BLaER1 treated with 17β-estradiol and CSF1 and Interleukin-3, amounts not matched to agents 10 nM and 100 nM (cell line): ENCODE results near the gene MICAL3.

ENCODE experiments used
- H3K27ac ChIP-seq, 11 experiments: shearing (Covaris generic); formaldehyde crosslinking; 2 replicates each; pipeline ENCODE4 v1.8.1; 2022
- H3K27me3 ChIP-seq, 11 experiments: shearing (Covaris generic); formaldehyde crosslinking; 2 replicates each; pipeline ENCODE4 v1.8.1; 2022
- H3K36me3 ChIP-seq, 11 experiments: shearing (Covaris generic); formaldehyde crosslinking; 2 replicates each; pipeline ENCODE4 v1.8.1; 2022
- H3K4me1 ChIP-seq, 10 experiments: shearing (Covaris generic); formaldehyde crosslinking; 2 replicates each; pipeline ENCODE4 v1.8.1; 2022
- H3K4me2 ChIP-seq, 11 experiments: shearing (Covaris generic); formaldehyde crosslinking; 2 replicates each; pipeline ENCODE4 v1.8.1; 2022
- H3K4me3 ChIP-seq, 10 experiments: shearing (Covaris generic); formaldehyde crosslinking; 2 replicates each; pipeline ENCODE4 v1.8.1; 2022
- H3K9ac ChIP-seq, 11 experiments: shearing (Covaris generic); formaldehyde crosslinking; 2 replicates each; pipeline ENCODE4 v1.8.1; 2022
- H3K9me3 ChIP-seq, 11 experiments: shearing (Covaris generic); formaldehyde crosslinking; replicated peaks in 1 of 11; 2 replicates each; pipeline ENCODE4 v1.8.1; 2022
- H4K20me1 ChIP-seq, 11 experiments: shearing (Covaris generic); formaldehyde crosslinking; 2 replicates each; pipeline ENCODE4 v1.8.1; 2022
- Cebpa-rat ChIP-seq, 11 experiments: shearing (Covaris generic); IDR thresholded peaks; 2 replicates each; pipeline ENCODE4 v1.8.1; 2022

Gene MICAL3

DNA sequence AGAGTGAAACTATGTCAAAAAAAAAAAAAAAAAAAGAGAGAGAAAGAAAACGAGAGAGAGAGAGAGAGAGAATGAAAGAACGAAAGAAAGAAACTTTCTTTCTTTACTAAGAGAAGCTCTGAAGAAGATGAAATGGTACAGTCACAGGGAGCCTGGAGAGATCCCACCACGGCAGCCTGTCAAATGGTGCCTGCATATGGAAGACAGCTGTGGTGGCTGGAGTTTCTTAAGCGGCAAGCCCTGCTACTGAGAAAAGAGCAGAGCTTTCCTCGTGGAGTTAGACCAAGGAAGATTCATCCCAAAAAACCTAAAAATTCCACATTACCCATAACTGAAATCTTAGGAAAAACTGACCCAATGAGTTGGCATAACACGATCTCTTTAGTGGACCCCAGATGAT, 66.7 kb downstream of the MICAL3 start:
- no peak overlapping the region for H3K4me3 ChIP-seq
- TF ChIP-seq Cebpa-rat (IDR thresholded peaks at IDR 0.05) = no peak
- peaks cover 0 to 19% (median 0%) of the 10 kb centered on the region in 11 experiments; a peak in 4 of 22 replicates for H3K36me3 ChIP-seq
- no peak overlapping the region for H3K4me2 ChIP-seq
- peaks cover 0 to 96% (median 73%) of the 10 kb centered on the region in 11 experiments; a peak in 17 of 22 replicates for H4K20me1 ChIP-seq
- H3K27ac ChIP-seq = no peak overlapping the region
- no peaks in the 10 kb centered on the region for H3K9me3 ChIP-seq
- peaks cover 0 to 19% (median 14%) of the 10 kb centered on the region in 10 experiments; a peak in 19 of 20 replicates for H3K4me1 ChIP-seq
- H3K27me3 ChIP-seq = no peaks in the 10 kb centered on the region
- no peak overlapping the region for H3K9ac ChIP-seq

DNA sequence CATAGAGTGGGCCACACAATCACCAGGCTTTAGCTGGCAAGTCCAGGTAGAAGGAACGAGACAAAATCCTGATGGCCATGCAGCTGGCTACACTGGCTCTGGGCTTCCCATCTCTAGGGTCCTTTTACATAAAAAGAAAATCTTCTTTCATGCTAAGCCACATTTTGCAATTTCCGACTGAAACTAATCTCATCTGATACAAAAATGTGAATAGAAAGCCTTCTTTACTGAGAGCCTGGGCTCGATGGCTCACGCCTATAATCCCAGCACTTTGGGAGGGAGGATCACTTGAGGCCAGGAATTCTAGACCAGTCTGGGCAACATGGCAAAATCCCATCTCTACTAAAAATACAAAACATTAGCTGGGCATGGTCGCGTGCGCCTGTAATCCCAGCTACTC, 67.2 kb downstream of the MICAL3 start:
- no peak overlapping the region for H3K9ac ChIP-seq
- no peaks in the 10 kb centered on the region for H3K27me3 ChIP-seq
- H3K4me2 ChIP-seq = peak overlapping the region in 9 of 11 experiments; percentile 1 to 54 (median 27); a peak in 8 of 22 replicates
- no peaks in the 10 kb centered on the region; a peak in 1 of 22 replicates for H3K9me3 ChIP-seq
- H3K4me3 ChIP-seq = no peak overlapping the region
- H3K36me3 ChIP-seq = peaks cover 0 to 22% (median 0%) of the 10 kb centered on the region in 11 experiments; a peak in 4 of 22 replicates
- no peak overlapping the region for H3K27ac ChIP-seq
- no peak for TF ChIP-seq Cebpa-rat (IDR thresholded peaks at IDR 0.05)
- peaks cover 0 to 18% (median 13%) of the 10 kb centered on the region in 10 experiments; a peak in 19 of 20 replicates for H3K4me1 ChIP-seq
- peaks cover 0 to 96% (median 72%) of the 10 kb centered on the region in 11 experiments; a peak in 17 of 22 replicates for H4K20me1 ChIP-seq

DNA sequence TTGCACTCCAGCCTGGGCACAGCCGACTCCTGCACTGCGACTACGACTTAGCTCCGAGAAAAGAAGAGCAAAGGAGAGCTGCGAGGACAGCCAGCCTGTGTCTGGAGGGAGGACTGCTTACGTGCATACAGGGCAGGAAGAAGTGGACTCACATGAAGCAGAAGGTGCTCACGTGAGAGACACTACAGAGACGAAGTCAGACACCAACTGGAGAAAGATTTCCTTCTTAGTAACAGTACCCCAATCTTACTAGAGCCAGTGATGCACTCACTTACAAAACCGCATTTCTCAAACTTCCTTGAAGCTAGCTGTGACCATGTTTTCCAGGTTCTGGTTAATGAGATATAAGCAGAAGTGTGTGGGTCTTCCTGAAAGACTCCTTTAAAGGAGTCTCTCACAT, 67.7 kb downstream of the MICAL3 start:
- TF ChIP-seq Cebpa-rat (IDR thresholded peaks at IDR 0.05) = no peak

GRCh38 chr22:17955590-17956379, 68.6 kb downstream of the MICAL3 start:
- Histone ChIP-seq H3K27ac (no peak overlapping the region), H3K27me3 (no peaks in the 10 kb centered on the region), H3K4me1 (peaks cover 6 to 23% (median 18%) of the 10 kb centered on the region in 10 experiments), H3K4me3 (no peak overlapping the region), H3K4me2 (peak overlapping the region in 1 of 11 experiments; percentile 1; a peak in 2 of 22 replicates), H3K9me3 (no peaks in the 10 kb centered on the region; a peak in 1 of 22 replicates), H4K20me1 (peaks cover 0 to 96% (median 71%) of the 10 kb centered on the region in 11 experiments; a peak in 17 of 22 replicates), H3K9ac (no peak overlapping the region), H3K36me3 (peaks cover 0 to 20% (median 0%) of the 10 kb centered on the region in 11 experiments; a peak in 4 of 22 replicates)
- no peak for TF ChIP-seq Cebpa-rat (IDR thresholded peaks at IDR 0.05)

More for the DNA sequence above, 67.7 kb downstream of the MICAL3 start:
- Histone ChIP-seq H3K9me3 (no peaks in the 10 kb centered on the region; a peak in 1 of 22 replicates), H3K36me3 (peaks cover 0 to 22% (median 0%) of the 10 kb centered on the region in 11 experiments; a peak in 4 of 22 replicates), H3K4me1 (peaks cover 0 to 18% (median 13%) of the 10 kb centered on the region in 10 experiments; a peak in 19 of 20 replicates), H3K4me2 (peak overlapping the region in 9 of 11 experiments; percentile 1 to 54 (median 27); a peak in 9 of 22 replicates), H3K4me3 (no peak overlapping the region), H3K9ac (no peak overlapping the region), H3K27me3 (no peaks in the 10 kb centered on the region), H3K27ac (no peak overlapping the region), H4K20me1 (peaks cover 0 to 96% (median 72%) of the 10 kb centered on the region in 11 experiments; a peak in 17 of 22 replicates)

DNA sequence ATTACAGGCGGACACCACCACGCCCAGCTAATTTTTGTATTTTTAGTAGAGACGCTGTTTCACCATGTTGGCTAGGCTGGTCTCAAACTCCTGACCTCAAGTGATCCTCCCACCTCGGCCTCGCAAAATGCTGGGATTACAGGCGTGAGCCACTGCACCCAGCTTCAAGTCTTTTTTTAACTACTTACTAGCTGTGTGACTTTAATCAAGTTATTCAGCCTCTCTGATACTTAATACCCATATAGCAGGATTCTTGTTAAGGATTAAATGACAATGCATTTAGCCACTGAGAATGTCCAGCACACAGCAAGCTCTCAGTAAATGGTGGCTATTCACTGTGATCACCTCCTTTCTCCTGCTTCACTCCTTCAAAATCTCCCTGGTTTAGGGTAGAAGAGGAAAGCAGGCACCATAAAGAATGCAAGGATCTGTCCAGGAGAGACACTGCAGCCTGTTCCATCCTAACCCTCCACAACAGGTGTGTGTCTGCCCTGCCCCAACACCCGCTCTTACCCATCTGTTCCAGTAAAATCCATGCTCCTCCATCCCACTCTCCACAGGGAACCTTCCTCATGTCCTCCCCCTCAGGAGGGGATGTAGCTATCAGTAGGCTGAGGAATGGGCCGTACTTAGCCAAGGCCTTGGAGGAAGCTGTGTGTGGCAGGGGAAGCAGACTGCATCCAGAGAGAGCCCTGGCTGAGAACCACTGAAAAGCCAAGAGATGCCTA, 69.3 kb downstream of the MICAL3 start:
- H4K20me1 ChIP-seq = peaks cover 0 to 96% (median 64%) of the 10 kb centered on the region in 11 experiments; a peak in 17 of 22 replicates
- H3K4me2 ChIP-seq = no peak overlapping the region
- H3K36me3 ChIP-seq = peaks cover 0 to 13% (median 0%) of the 10 kb centered on the region in 11 experiments; a peak in 2 of 22 replicates
- TF ChIP-seq Cebpa-rat (IDR thresholded peaks at IDR 0.05) = no peak
- no peak overlapping the region for H3K9ac ChIP-seq
- no peaks in the 10 kb centered on the region for H3K27me3 ChIP-seq
- no peak overlapping the region for H3K27ac ChIP-seq
- H3K4me1 ChIP-seq = peaks cover 14 to 31% (median 25%) of the 10 kb centered on the region in 10 experiments
- H3K9me3 ChIP-seq = no peaks in the 10 kb centered on the region; a peak in 1 of 22 replicates
- H3K4me3 ChIP-seq = no peak overlapping the region

DNA sequence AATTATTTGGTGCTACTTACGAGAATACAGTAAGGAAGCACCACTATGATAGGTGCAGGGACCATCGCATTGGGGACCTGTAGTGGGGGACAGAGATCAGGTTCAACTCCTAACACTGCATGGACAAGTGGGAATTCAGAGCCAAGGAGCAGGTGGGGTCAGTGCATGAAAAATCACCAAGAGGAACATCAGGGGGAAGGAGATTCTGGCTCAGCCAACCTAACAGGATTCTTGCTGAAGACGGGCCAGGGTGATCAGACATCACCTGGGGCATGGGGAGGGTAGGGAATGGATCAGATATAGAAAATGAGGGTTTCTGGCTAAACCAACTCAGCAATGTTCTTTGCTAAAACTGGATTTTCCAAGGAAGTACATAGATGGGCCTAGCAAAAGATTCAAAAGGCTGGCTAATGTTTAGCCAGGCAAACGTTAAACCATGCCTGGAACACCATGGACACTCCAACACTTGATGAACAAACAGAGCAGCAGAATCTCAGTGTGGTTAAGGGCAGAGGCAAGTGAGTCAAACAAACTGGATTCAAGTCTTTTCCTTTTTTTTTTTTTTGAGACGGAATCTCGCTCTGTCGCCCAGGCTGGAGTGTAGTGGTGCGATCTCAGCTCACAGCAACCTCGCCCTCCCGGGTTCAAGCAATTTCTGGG, 70.0 kb downstream of the MICAL3 start:
- Histone ChIP-seq H3K4me3 (no peak overlapping the region), H3K9ac (no peak overlapping the region), H3K27me3 (no peaks in the 10 kb centered on the region), H3K27ac (no peak overlapping the region), H3K4me1 (peaks cover 17 to 38% (median 32%) of the 10 kb centered on the region in 10 experiments), H3K9me3 (no peaks in the 10 kb centered on the region; a peak in 1 of 22 replicates), H3K36me3 (0 out of 22 replicates have a peak, but pooled peaks cover 0 to 11% (median 0%) of the 10 kb centered on the region in 11 experiments), H3K4me2 (no peak overlapping the region), H4K20me1 (peaks cover 0 to 96% (median 70%) of the 10 kb centered on the region in 11 experiments; a peak in 17 of 22 replicates)
- no peak for TF ChIP-seq Cebpa-rat (IDR thresholded peaks at IDR 0.05)

DNA sequence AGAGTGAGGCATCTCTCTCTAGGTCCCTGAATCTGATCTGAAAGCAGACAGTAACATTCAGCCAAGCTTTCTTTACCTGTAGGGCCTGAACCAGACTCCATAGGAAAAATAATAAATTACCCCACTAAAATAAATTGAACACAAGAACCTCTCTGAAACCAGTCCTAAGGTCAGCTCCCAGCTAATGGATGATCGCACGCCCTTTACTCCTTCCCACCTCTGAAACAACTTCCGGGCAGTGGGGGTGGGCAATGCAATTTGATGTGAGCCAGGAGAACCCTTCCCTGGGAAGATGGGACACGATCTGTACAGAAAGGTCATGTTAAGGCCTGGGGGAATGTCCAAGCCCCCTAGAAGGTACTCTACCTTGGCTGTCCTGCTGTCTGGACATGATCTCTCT, 71.2 kb downstream of the MICAL3 start:
- H3K9ac ChIP-seq = no peak overlapping the region
- peaks cover 0 to 98% (median 75%) of the 10 kb centered on the region in 11 experiments; a peak in 17 of 22 replicates for H4K20me1 ChIP-seq
- H3K27ac ChIP-seq = no peak overlapping the region
- no peaks in the 10 kb centered on the region; a peak in 1 of 22 replicates for H3K9me3 ChIP-seq
- TF ChIP-seq Cebpa-rat (IDR thresholded peaks at IDR 0.05) = no peak
- no peaks in the 10 kb centered on the region for H3K27me3 ChIP-seq
- 0 out of 22 replicates have a peak, but pooled peaks cover 0 to 11% (median 0%) of the 10 kb centered on the region in 11 experiments for H3K36me3 ChIP-seq
- no peak overlapping the region for H3K4me3 ChIP-seq
- H3K4me2 ChIP-seq = no peak overlapping the region
- peaks cover 17 to 49% (median 44%) of the 10 kb centered on the region in 10 experiments for H3K4me1 ChIP-seq

DNA sequence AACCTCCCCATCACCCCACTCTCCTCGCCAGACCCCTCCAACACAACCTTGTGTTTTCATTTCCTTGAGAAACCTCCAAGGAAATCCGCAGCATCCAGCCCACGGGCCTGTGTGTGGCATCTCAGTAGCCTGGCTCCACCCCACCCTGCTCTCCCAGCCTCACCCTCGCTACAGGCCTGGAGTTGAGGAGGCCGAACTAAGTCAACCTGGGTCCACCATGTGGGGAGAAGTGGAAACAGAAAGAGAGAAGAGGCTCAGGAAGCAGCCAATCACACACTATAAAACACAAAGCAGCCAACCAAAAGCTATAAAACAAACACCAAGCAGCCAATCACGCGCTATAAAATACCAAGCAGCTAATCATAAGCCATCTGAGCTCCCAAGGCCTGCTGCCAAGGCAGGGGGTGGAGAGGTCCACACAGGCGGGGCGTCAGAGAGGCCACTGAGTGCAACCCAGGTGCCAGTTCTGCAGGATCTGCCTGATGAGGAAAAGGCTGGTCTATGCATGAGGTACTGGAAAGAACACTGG, 72.0 kb downstream of the MICAL3 start:
- no peak overlapping the region for H3K27ac ChIP-seq

More for the DNA sequence above, 72.0 kb downstream of the MICAL3 start:
- no peaks in the 10 kb centered on the region; a peak in 1 of 22 replicates for H3K9me3 ChIP-seq
- no peak overlapping the region for H3K9ac ChIP-seq
- peaks cover 17 to 55% (median 51%) of the 10 kb centered on the region in 10 experiments for H3K4me1 ChIP-seq
- H3K36me3 ChIP-seq = 0 out of 22 replicates have a peak, but pooled peaks cover 0 to 11% (median 0%) of the 10 kb centered on the region in 11 experiments
- TF ChIP-seq Cebpa-rat (IDR thresholded peaks at IDR 0.05) = no peak
- no peak overlapping the region for H3K4me2 ChIP-seq
- H4K20me1 ChIP-seq = peaks cover 0 to 98% (median 81%) of the 10 kb centered on the region in 11 experiments; a peak in 17 of 22 replicates
- no peak overlapping the region for H3K4me3 ChIP-seq
- no peaks in the 10 kb centered on the region for H3K27me3 ChIP-seq
